Ectodermal cell (in vitro differentiated cells): ENCODE data around the gene E2F7.

Experiments used
- H3K27ac ChIP-seq: 2 replicates; pipeline ENCODE4 v1.7.0; 2013; ENCODE audit warnings: mild to moderate bottlenecking, low read depth, low read length; ENCODE audit not compliant: insufficient read depth, poor library complexity, severe bottlenecking
- H3K27me3 ChIP-seq: 2 replicates; pipeline ENCODE4 v1.7.0; 2013; ENCODE audit warnings: mild to moderate bottlenecking, low read length; ENCODE audit not compliant: insufficient read depth, control insufficient read depth, poor library complexity, severe bottlenecking
- H3K36me3 ChIP-seq: one replicate; pipeline ENCODE4 v1.7.0; 2013; ENCODE audit warnings: low read length; ENCODE audit not compliant: control insufficient read depth, insufficient read depth
- H3K4me1 ChIP-seq: one replicate; pipeline ENCODE4 v1.7.0; 2013; ENCODE audit warnings: low read length; ENCODE audit not compliant: control insufficient read depth, insufficient read depth
- H3K4me3 ChIP-seq: 2 replicates; pipeline ENCODE4 v1.7.0; 2013; ENCODE audit warnings: low read depth, low read length, control low read depth; ENCODE audit not compliant: insufficient read depth
- H3K9me3 ChIP-seq: 2 replicates; pipeline ENCODE4 v1.7.0; 2013; ENCODE audit warnings: mild to moderate bottlenecking, low read length, moderate library complexity; ENCODE audit not compliant: control insufficient read depth
- WGBS, 2 experiments: methylation state at CpG; one replicate each; pipeline ENCODE4 v1.1.7; 2013; ENCODE audit warnings: missing lambda C conversion rate in 2 of 2; 5-methylcytosine and 5-hydroxymethylcytosine counted together

The E2F7 gene

GRCh38 chr12:77003246-77003645, 62.1 kb downstream of the E2F7 start:
- Histone ChIP-seq H3K36me3 (no peaks in the 10 kb centered on the region), H3K27me3 (no peaks in the 10 kb centered on the region), H3K27ac (no peak overlapping the region), H3K9me3 (no peaks in the 10 kb centered on the region), H3K4me1 (no peaks in the 10 kb centered on the region), H3K4me3 (no peak overlapping the region)
- 93 to 96% methylated on average over 2 of the region's 2 CpGs for WGBS, 2 experiments

- H3K4me3 ChIP-seq = no peak overlapping the region
- no peak overlapping the region for H3K27ac ChIP-seq
- no peaks in the 10 kb centered on the region for H3K4me1 ChIP-seq
- WGBS, 2 experiments = 88 to 90% methylated on average over 3 of the region's 3 CpGs
- H3K36me3 ChIP-seq = no peaks in the 10 kb centered on the region
- H3K9me3 ChIP-seq = no peaks in the 10 kb centered on the region
- no peaks in the 10 kb centered on the region for H3K27me3 ChIP-seq
These were observed 63.0 kb downstream of the E2F7 start for GRCh38 chr12:77002382-77002781.

GRCh38 chr12:77001276-77001675, 64.1 kb downstream of the E2F7 start:
- no peaks in the 10 kb centered on the region for H3K9me3 ChIP-seq
- no peak overlapping the region for H3K4me3 ChIP-seq
- 93% methylated on average over 18 of the region's 18 CpGs for WGBS, 2 experiments
- H3K27ac ChIP-seq = no peak overlapping the region
- H3K4me1 ChIP-seq = no peaks in the 10 kb centered on the region
- no peaks in the 10 kb centered on the region for H3K36me3 ChIP-seq
- H3K27me3 ChIP-seq = no peaks in the 10 kb centered on the region

GRCh38 chr12:76998908-76999556, 66.3 kb downstream of the E2F7 start:
- WGBS, 2 experiments = 92 to 100% methylated on average over 1 to 2 of the region's 2 CpGs
- Histone ChIP-seq H3K9me3 (no peaks in the 10 kb centered on the region), H3K27me3 (no peaks in the 10 kb centered on the region), H3K27ac (no peak overlapping the region), H3K4me3 (no peak overlapping the region), H3K4me1 (no peaks in the 10 kb centered on the region), H3K36me3 (no peaks in the 10 kb centered on the region)

- H3K4me3 ChIP-seq = no peak overlapping the region
- 46 to 58% methylated on average over 2 to 3 of the region's 4 CpGs for WGBS, 2 experiments
These were observed 67.0 kb downstream of the E2F7 start for GRCh38 chr12:76998386-76998785.

GRCh38 chr12:76997011-76997780, 68.2 kb downstream of the E2F7 start:
- H3K27ac ChIP-seq = no peak overlapping the region
- WGBS, 2 experiments = 92 to 94% methylated on average over 3 to 4 of the region's 4 CpGs
- H3K4me1 ChIP-seq = no peaks in the 10 kb centered on the region
- H3K27me3 ChIP-seq = no peaks in the 10 kb centered on the region
- H3K4me3 ChIP-seq = no peak overlapping the region
- no peaks in the 10 kb centered on the region for H3K9me3 ChIP-seq
- H3K36me3 ChIP-seq = no peaks in the 10 kb centered on the region

More at GRCh38 chr12:76998386-76998785, 67.0 kb downstream of the E2F7 start:
- Histone ChIP-seq H3K9me3 (no peaks in the 10 kb centered on the region), H3K27me3 (no peaks in the 10 kb centered on the region), H3K36me3 (no peaks in the 10 kb centered on the region), H3K4me1 (no peaks in the 10 kb centered on the region), H3K27ac (no peak overlapping the region)

- H3K4me3 ChIP-seq = no peak overlapping the region
- H3K27me3 ChIP-seq = no peaks in the 10 kb centered on the region
- no peak overlapping the region for H3K27ac ChIP-seq
- no peaks in the 10 kb centered on the region for H3K4me1 ChIP-seq
- no peaks in the 10 kb centered on the region for H3K9me3 ChIP-seq
- H3K36me3 ChIP-seq = no peaks in the 10 kb centered on the region
- WGBS, 2 experiments = 91 to 100% methylated on average over 1 of the region's 1 CpG
These were observed 74.7 kb downstream of the E2F7 start for GRCh38 chr12:76990716-76991115.

GRCh38 chr12:76984566-76984965, 80.8 kb downstream of the E2F7 start:
- WGBS, 2 experiments = 96 to 97% methylated on average over 26 of the region's 26 CpGs
- Histone ChIP-seq H3K9me3 (peaks cover 2% of the 10 kb centered on the region), H3K27ac (no peak overlapping the region), H3K4me3 (no peak overlapping the region), H3K36me3 (no peaks in the 10 kb centered on the region), H3K4me1 (no peaks in the 10 kb centered on the region), H3K27me3 (no peaks in the 10 kb centered on the region)

- Histone ChIP-seq H3K27ac (no peak overlapping the region), H3K9me3 (peaks cover 2% of the 10 kb centered on the region), H3K36me3 (no peaks in the 10 kb centered on the region), H3K27me3 (no peaks in the 10 kb centered on the region), H3K4me3 (no peak overlapping the region), H3K4me1 (no peaks in the 10 kb centered on the region)
- 80 to 91% methylated on average over 2 of the region's 2 CpGs for WGBS, 2 experiments
These were observed 81.9 kb downstream of the E2F7 start for GRCh38 chr12:76983420-76983819.

- H3K27ac ChIP-seq = no peak overlapping the region
- no peak overlapping the region for H3K4me3 ChIP-seq
- no peaks in the 10 kb centered on the region for H3K36me3 ChIP-seq
- H3K9me3 ChIP-seq = peaks cover 2% of the 10 kb centered on the region
- WGBS, 2 experiments = 93 to 100% methylated on average over 2 of the region's 2 CpGs
- H3K4me1 ChIP-seq = no peaks in the 10 kb centered on the region
- no peaks in the 10 kb centered on the region for H3K27me3 ChIP-seq
These were observed 85.2 kb downstream of the E2F7 start for GRCh38 chr12:76980196-76980595.
